Cerebellar nuclear complex (tissue), 1 donor: Measurements from ENCODE around the gene DEXI.
"Not testable (repeated sequence)": the region's sequence is repeated elsewhere in the genome, so short reads cannot be mapped to it uniquely, and the experiment has no call there.

Source experiments
- DNase-seq, 2 experiments: peaks; one replicate each; lab custom pipeline; 2025; lab: John Stamatoyannopoulos, UW

The DEXI gene

DNA sequence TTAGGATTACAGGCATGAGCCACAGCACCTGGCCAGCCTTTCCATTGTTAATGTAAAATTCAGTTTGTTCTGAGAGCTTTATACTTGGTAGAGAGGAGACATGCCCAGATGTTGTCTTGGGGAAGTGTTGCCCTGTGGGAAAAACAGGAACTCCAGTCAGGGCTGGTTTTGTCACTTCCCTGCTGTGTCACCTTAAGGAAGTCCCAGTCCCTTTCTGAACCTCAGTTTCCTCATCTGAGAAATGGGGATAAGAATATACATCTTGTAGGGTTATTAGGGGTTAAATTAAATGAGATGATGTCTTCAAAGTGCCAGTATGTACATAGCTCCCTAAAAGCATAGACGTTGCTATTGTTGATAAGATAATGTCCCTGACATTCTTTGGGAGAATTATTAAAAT is 27.3 kb upstream of the DEXI start:
- DNase-seq: no peak

DNA sequence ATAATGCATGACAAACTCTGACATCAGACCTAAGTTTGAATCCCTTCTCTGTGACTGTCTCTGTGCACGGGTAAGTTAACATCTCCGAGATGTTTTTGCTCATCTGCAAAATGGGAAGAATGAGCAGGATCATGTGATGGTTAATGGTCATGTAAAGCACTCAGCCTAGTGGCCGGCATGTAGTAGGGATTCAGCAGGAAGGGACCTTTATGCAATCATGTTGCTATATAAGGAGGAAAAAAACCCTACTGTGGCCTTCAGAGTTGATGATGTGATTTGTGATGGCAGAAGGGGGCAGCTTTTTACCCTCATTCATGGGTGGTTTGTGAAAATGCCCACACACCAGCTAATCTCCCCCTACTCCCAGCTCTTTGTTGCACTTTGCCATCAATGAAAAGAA is 26.2 kb upstream of the DEXI start:
- no peak for DNase-seq

DNA sequence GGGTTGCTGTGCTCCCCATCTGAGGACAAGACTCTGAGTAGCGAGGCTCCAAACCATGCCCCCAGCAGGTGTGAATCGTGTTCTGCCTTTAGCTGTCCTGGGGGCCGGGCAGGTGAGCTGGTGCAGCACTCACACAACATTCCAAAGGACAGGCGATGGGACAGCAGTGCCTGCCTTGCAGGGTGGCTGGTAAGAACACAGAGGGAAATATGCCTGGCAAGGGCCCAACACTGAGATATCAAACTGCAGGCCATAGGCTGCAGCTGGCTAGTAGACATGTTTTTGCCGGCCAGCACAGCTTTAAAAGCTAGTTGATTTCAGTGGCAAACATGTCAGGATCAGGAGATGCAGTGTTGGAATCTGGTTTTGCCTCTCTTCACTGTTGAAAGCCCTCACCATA is 25.7 kb upstream of the DEXI start:
- no peak for DNase-seq

DNA sequence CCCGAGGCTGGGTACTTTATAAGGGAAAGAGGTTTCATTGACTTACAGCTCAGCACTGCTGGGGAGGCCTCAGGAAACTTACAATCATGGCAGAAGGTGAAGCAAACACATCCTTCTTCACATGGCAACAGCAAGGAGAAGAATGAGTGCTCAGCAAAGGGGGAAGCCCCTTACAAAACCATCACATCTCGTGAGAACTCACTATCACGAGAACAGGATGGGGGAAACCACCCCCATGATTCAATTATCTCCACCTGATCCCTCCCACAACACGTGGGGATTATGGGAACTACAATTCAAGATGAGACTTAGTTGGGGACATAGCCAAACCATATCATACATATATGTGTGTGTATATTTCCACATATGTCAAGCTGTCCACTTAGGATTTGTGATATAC is 24.3 kb upstream of the DEXI start:
- not testable (repeated sequence) for DNase-seq

DNA sequence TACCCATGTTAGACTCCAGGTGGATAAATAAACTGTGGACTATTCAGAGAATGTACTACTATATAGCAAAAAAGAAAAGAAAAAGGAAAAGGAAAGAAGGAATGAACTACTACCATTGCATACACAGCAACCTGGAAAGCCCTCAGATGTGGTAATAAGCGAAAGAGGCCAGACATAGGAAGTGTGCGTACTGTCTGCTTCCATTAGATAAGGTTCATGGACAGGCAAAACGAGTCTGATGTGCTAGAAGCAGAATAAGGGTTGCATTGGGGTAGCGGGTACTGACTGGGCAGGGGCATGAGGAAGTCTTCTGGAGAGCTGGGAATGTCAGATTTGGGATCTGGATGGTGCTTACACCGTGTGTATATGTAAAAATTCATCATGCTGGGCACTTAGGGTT is 23.9 kb upstream of the DEXI start:
- no peak for DNase-seq

DNA sequence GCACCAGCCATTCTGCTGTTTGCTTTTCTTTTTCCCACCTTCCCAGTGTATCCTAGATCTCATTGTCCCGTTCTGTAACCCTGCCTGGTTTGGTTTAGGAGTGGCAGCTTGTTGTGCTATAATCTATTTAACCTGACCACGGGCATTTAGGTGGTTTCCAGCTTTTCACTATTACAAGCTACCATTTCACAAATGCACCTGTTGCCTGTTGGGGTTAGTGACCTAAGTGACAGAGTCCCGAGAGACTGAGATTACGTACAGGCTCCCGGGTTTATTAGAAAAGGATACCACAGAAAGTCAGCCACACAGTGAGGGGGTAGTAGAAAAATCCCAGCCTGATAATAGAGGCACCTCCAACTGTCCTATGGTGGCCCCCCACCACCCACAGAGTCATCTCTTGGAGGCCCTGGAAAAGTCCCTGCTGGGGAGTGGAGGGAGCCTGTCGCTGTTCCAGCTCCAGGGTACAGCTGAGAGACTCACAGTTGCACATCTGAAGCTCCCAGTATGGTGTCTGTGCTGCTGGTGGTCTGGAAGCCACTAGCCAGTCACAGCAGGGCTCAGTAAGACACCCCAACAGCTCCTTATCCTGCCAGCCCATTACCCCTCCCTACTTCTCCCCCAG is 23.3 kb upstream of the DEXI start:
- DNase-seq: no peak

DNA sequence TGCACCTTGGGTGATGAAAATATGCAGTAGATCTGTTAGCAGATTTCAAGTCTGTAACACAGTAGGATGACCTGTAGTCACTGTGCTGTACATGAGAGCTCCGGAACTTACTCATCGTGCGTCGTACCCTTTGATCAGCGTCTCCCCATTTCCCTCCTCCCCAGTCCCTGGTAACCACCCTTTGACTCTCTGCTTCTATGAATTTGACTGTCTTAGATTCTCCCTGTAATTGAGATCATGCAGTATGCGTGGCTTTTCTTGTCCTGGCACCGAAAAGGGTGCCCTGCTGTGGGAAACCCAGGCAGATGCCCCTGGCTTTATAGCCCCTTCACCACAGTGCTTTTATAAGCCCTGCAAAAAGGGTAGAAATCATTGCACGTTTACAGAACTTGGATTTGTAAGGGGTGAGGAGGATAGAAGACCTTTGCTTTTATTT is 22.6 kb upstream of the DEXI start:
- DNase-seq: no peak

DNA sequence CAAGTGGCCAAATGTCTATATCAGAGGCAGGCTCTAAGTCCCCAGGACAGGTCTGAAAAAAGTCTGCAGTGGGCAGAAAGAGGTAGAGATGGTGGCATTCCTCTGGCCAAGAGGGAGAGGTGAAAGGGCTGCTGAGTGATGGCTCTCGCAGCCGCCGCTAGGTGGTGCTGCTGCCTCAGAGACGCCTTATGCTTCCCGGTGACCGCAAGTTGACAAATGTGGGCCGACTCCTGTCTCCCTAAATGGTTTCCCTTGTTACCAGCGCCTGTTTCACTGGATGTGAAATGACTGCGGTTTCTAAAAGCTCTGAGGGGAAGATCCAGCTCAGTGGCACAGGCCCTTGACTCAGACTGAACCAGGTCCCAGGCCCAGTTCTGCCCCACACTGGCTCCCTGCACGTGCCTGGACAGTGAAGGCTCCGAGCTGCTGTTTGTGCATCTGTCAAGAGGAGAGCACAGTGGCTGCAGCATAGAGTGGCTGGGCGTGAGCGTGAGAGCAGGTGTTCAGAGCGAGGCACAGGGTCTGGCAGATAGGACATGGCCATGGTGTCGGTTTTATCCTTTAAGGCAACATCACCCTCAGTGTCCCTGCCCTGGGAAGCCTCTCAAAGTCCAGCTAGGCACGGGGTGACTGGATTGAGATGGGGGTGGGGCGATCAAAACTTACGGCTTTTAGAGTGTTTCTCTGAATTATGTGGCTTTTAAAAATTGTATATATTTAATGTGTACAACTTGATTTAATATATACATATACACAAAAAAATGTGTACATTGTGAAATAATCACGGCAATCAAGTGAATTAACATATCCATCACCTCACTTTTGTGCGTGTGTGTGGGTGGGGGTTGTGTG is 22.0 kb upstream of the DEXI start:
- peak; percentile 38 to 66 for DNase-seq

DNA sequence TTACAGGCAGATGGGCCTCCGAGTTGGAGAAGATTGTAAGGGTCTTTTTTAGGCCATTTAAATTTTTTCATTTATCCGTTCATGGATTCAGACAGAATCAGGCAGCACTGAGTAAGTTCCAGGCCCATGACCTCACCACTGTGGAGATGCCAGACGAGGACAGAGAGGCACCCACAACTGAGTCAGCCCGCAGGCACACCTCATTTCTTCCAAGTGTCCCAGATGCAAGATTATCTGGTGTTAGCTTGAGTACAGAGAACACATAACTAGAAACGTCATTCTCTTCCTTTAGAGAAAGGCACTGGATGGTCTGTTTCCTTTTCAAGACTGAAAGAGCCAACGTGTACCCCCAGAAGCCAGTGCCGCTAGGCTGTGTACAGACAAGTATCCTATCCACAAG is 19.0 kb upstream of the DEXI start:
- DNase-seq: no peak

DNA sequence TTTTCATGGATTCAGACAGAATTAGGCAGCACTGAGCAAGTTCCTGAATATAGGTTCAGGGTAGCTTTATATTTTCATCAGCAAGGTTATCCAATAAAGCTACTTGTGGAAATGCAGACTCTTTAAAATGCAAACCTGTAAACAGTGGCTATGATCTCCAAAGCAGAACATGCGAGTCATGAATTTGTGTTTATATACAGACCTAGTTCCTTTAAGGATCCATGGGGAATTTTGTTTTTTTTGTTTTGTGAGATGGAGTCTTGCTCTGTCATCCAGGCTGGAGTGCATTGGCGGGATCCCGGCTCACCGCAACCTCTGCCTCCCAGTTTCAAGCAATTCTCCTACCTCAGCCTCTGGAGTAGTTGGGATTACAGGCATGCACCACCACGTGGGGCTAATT is 16.9 kb upstream of the DEXI start:
- DNase-seq: no peak

DNA sequence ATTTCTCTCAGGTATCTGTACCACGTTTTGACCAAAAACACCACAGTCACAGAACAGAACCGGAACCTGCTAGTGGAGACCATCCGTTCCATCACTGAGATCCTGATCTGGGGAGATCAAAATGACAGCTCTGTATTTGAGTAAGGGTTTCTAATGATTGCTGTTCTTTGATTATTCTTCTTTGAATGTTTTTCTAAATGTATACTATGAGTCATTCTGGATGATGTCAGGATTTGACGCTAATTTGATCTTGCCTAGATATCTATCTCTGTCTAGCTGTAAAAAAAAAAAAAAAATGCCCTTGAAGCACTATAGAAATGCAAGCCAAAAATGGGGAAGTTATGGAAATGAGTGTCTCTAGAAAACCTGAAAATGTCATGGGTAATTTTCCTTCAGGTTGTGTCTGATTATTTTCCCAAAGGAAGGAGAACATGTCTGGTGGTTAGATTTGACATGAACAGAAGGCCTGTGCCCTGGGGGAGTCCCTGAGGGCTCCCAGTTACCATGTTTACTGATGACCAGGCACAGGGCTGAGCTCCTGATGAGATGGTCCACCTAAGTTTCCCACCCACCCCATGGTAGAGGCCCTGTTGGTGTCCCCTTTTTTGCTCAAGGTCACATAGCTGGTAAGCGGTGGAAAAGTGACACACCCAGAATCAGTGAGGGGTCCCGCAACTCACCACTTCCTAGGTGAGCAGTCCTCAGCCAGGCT is 15.7 kb upstream of the DEXI start:
- DNase-seq: no peak

DNA sequence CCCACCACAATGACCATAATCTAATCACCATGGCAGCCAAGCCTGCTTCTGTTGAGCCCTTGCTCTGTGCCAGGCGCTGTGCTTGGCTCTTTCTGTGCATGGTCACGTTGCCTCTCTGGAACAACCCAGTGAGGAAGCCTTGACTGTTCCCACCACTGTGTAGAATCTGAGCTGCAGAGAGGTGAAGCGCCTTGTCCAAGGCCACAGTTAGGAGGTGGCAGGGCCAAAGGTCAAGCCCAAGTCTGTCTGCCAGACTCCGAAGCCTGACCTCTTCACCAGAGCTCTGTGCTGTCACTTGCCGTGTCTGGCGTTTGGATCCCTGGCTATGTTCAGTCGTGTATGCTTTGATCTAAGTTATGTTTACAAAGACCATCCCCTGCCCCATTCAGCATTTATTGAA is 12.6 kb upstream of the DEXI start:
- DNase-seq: no peak

DNA sequence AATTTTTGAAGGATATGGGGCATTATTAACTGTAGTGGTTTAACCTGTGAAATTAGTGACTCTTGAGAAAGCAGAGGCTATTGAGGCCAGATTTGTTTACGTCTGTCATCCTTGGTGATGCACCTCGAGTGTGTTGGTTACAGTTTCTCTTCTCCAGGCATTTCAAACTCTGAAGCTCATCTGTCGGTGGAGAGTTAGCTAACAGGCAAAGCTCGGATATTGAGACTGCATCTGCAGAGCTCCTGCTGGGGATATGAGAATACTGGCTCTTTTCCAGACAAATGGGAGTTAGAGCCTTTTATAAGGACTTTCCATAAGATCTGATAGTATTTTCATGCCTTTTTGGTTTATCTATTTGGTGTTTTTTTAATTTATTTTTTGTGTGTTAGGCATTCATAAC is 8.8 kb upstream of the DEXI start:
- no peak for DNase-seq

DNA sequence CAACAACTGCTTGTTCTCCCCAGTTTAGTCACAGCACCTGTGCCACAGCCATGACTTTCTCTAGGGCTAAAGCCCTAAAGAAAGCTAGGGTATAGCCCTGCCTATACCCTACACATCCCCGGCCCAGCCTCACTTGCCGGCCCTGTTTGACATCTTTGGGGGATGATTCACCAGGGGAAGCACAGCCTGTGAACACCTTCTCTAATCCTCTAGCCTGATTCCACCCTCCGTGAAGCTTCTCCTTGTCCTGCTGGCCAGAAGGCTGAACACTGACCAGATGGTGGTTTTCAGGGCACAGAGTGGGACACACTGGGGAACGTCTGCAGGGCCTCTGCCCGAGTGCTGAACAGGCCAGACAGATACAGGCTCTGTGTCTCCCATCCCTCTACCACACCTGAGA is 8.1 kb upstream of the DEXI start:
- DNase-seq: peak; percentile 66 to 80

DNA sequence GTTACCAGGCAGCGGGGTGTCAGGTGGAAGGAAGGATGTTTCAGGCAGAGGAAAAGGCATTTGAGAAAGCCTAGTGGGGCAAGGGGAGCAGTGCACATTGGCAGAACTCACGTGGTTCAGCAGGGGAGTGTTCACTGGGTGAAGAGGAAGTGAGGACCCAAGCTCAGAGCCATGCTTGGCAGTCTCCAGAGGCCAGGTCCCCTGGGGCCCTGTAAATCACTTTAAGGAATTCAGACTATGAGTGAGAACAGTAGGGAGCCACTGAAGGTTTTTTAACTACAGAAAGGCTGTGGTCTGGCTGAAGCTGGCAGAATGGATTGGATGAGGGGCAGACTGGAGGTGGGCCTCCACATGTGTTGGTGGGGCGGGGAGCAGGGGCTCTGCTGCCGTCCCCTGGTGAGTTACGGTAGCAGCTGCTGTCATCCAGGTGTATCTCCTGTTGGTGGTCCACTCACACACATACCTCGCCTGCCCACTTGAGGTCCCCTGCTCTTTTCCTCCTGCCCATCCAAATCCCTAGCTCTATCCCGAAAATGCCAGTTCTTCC is 7.2 kb upstream of the DEXI start:
- DNase-seq: no peak

DNA sequence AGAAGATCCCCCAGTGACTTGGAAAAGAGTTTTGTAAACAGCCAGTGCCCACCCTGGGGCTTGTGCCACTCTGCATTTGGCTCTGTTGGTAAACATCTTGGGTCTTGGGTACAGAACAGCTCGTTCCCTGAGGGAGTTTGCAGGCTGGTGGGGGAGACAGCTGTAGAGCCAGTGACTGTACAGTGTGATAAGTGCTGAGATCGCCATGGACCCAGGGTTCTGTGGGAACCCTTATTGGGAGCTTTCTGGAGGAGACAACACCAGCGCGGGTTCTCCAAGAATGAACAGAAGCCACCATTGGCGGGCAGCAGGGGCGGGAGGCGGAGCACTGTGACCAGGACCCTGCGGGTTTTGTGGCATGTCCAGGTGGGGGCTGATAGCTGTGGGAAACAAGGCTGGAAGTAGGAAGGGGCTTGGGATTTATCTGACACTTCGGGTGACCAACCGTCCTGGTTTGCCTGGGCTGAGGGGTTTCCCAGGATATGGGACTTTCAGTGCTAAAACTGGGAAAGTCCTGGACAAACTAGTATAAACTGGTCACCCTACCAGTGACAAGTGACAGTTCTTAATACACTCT is 5.0 kb upstream of the DEXI start:
- DNase-seq: no peak

DNA sequence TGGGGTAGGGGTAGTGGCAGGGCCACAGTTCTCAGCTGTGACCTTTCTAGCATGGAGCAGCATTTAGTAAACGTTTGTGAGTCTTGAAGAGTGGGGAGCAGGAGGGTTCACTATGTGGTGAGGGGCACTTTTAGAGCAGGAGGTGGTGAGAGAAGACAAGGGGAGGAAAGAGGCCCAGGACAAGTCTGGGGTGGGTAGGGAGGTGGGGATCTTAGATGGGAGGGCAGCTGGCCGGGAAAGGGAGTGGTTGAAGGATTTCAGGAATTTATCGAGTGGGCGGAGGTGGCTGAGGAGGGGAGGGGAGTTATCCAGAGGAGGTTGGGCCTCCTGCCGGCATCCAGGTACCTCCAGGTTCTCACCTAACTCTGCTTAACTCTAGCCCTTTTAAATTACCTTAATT is 4.0 kb upstream of the DEXI start:
- DNase-seq: no peak

DNA sequence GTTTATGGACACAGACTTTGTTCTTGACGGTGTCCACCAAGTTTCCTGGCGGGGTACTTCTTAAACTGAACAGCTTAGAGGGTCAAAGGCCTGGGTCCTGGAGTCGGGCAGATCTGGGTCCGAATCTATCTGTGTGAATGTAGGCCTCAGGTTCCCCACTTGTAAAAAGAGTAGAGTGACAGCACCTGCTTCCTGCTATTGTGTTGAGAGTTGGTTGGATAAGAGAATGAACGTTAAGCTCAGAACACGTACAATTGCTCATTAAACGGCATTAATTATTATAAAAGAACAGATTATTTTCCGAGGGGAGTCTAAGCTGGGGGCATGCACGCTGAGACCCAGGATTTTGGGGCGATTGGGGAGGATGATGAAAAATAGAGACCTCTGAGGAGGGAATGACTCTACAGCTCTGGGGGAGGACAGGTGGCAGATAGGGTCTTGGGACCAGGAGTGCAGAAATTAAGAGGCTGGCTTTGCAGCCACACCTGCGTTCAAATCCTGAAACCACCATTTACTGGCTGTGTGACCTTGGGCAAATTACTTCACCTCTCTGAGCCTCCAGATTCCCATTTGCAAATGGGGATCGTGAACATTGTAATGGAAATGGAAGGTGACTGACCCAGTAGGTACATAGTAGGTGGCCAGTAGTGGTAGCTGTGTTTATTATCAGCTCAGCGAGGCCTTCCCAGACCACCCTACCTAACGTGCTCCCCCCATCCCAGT is 3.0 kb upstream of the DEXI start:
- no peak for DNase-seq

DNA sequence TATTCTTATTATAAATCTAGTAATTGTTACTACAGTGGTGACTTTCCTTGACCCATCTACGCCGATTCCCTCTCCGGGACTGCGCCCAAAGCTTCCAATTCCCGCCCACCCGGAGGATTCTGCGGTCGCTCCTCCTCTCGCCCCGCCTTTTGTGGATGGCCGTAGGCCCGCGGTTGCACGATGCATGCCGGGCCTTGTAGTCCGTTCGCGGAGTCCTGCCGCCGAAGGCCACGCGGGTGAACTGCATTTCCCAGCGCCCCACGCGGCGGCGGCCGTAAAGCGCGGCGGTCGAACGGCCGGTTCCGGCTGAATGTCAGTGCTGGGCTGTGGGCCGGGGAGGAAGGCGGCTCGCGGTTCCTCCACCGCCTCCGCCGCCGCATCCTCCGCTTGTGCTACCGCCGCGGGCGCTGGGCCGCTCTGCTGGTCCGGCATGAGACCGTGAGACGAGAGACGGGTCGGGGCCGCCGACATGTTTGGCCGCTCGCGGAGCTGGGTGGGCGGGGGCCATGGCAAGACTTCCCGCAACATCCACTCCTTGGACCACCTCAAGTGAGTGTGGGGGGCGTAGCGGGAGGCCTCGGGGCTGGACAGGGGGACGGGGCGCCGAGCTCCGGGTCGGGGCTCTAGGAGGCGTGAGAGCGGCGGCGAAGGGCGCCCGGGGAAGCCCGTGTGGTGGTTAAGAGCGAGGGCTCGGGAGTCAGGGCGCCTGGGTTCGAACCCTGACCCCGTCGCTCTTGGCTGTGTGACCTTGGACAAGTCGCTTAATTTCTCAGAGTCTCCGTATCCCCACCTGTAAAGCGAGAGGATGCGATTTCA is 2.2 kb upstream of the DEXI start, which contains the start of gene CLEC16A:
CLEC16A (plus strand) TSS at position 316 of the 816 bp plus-strand sequence; CDS start at position 470, 154 bp downstream.
- DNase-seq: peak; percentile 85 to 94

DNA sequence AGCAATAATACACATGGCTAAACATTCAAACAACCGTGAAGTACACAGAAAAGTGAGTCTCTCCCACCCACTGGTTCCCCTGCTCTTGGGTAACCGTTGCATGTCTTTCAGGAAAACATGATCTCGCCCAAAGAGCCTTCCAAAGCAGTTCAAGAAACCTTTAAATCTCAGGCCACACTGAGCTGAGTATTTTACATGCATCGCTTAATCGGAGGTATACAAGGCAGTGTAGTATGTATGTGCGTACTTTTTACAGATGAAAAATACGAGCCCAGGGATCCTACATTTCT is 741 bp upstream of the DEXI start:
- DNase-seq: no peak

DNA sequence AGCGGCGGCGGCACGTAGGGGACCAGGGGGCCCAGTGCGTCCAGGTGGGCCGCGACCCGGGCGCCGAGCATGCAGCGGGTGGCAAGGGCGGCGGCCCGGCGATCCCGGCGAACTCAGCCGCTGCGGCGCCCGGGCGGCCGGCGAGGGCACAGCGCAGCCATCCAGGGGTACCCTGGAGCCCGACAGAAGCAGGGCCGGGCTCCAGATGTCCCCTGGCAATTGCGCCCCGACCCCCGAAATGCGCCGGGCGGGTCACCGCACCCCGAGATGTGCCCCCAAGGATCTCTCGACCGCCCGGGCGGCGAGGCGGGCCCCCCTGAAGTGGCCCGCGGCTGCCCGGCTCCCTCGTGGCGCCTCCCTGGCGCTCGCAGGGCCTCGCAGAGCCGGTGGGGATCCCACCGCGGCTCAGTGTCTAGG is 325 bp downstream of the DEXI start:
- DNase-seq: not testable (repeated sequence)
